ENCODE measurements around the gene PARN. TPM values are rescaled to one million over a fixed set of nuclear protein-coding genes. Genes with fewer than 3 reads are reported as not detected.
A peak's percentile ranks its signal among the peaks of the same experiment; 100 is the strongest.

PARN gene
- total and polyA plus RNA-seq, 9 of the 15 experiments (the other 6 are each of a cell fraction or from before 2014, with no cell fraction given): 9.6 to 51.3 (median 40.4) TPM

GRCh38 chr16:14501331-14502255 lies 128.5 kb downstream of the PARN start (continued):
- TF ChIP-seq, protein P1, sequence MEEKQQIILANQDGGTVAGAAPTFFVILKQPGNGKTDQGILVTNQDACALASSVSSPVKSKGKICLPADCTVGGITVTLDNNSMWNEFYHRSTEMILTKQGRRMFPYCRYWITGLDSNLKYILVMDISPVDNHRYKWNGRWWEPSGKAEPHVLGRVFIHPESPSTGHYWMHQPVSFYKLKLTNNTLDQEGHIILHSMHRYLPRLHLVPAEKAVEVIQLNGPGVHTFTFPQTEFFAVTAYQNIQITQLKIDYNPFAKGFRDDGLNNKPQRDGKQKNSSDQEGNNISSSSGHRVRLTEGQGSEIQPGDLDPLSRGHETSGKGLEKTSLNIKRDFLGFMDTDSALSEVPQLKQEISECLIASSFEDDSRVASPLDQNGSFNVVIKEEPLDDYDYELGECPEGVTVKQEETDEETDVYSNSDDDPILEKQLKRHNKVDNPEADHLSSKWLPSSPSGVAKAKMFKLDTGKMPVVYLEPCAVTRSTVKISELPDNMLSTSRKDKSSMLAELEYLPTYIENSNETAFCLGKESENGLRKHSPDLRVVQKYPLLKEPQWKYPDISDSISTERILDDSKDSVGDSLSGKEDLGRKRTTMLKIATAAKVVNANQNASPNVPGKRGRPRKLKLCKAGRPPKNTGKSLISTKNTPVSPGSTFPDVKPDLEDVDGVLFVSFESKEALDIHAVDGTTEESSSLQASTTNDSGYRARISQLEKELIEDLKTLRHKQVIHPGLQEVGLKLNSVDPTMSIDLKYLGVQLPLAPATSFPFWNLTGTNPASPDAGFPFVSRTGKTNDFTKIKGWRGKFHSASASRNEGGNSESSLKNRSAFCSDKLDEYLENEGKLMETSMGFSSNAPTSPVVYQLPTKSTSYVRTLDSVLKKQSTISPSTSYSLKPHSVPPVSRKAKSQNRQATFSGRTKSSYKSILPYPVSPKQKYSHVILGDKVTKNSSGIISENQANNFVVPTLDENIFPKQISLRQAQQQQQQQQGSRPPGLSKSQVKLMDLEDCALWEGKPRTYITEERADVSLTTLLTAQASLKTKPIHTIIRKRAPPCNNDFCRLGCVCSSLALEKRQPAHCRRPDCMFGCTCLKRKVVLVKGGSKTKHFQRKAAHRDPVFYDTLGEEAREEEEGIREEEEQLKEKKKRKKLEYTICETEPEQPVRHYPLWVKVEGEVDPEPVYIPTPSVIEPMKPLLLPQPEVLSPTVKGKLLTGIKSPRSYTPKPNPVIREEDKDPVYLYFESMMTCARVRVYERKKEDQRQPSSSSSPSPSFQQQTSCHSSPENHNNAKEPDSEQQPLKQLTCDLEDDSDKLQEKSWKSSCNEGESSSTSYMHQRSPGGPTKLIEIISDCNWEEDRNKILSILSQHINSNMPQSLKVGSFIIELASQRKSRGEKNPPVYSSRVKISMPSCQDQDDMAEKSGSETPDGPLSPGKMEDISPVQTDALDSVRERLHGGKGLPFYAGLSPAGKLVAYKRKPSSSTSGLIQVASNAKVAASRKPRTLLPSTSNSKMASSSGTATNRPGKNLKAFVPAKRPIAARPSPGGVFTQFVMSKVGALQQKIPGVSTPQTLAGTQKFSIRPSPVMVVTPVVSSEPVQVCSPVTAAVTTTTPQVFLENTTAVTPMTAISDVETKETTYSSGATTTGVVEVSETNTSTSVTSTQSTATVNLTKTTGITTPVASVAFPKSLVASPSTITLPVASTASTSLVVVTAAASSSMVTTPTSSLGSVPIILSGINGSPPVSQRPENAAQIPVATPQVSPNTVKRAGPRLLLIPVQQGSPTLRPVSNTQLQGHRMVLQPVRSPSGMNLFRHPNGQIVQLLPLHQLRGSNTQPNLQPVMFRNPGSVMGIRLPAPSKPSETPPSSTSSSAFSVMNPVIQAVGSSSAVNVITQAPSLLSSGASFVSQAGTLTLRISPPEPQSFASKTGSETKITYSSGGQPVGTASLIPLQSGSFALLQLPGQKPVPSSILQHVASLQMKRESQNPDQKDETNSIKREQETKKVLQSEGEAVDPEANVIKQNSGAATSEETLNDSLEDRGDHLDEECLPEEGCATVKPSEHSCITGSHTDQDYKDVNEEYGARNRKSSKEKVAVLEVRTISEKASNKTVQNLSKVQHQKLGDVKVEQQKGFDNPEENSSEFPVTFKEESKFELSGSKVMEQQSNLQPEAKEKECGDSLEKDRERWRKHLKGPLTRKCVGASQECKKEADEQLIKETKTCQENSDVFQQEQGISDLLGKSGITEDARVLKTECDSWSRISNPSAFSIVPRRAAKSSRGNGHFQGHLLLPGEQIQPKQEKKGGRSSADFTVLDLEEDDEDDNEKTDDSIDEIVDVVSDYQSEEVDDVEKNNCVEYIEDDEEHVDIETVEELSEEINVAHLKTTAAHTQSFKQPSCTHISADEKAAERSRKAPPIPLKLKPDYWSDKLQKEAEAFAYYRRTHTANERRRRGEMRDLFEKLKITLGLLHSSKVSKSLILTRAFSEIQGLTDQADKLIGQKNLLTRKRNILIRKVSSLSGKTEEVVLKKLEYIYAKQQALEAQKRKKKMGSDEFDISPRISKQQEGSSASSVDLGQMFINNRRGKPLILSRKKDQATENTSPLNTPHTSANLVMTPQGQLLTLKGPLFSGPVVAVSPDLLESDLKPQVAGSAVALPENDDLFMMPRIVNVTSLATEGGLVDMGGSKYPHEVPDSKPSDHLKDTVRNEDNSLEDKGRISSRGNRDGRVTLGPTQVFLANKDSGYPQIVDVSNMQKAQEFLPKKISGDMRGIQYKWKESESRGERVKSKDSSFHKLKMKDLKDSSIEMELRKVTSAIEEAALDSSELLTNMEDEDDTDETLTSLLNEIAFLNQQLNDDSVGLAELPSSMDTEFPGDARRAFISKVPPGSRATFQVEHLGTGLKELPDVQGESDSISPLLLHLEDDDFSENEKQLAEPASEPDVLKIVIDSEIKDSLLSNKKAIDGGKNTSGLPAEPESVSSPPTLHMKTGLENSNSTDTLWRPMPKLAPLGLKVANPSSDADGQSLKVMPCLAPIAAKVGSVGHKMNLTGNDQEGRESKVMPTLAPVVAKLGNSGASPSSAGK (IDR thresholded peaks at IDR 0.05): peak; percentile 71
- TF ChIP-seq ZMIZ1 (IDR thresholded peaks at IDR 0.05; ENCODE audit: low read depth in 2 of 2, low read length in 2 of 2) (no peak), ZNF263 (CRISPR knock-in tag; IDR thresholded peaks at IDR 0.05; ENCODE audit: borderline replicate concordance) (peak; percentile 29; the same call in 1 of the 2 replicates), ZBTB12 (CRISPR knock-in tag; IDR thresholded peaks at IDR 0.05) (no peak), LARP7 (IDR thresholded peaks at IDR 0.05) (no peak), MXD1 (CRISPR knock-in tag; IDR thresholded peaks at IDR 0.05; ENCODE audit: borderline replicate concordance, poor library complexity, severe bottlenecking) (no peak), TEAD1 (CRISPR knock-in tag; IDR thresholded peaks at IDR 0.05) (peak; percentile 80 to 83; a peak in 2 of 4 replicates), NFXL1 (CRISPR knock-in tag; IDR thresholded peaks at IDR 0.05) (no peak)

Data from K562 (cell line).